HG03066 (cell line): ENCODE data around the gene HIRA.
"Not testable (repeated sequence)": the region's sequence is repeated elsewhere in the genome, so short reads cannot be mapped to it uniquely, and the experiment has no call there.

Experiments
- ATAC-seq: cut with Tn5 transposase; IDR thresholded peaks from one replicate; pipeline ENCODE4 v1.9.1; 2021; ENCODE audit warnings: low read depth; ENCODE audit not compliant: unreplicated experiment

The HIRA gene

DNA sequence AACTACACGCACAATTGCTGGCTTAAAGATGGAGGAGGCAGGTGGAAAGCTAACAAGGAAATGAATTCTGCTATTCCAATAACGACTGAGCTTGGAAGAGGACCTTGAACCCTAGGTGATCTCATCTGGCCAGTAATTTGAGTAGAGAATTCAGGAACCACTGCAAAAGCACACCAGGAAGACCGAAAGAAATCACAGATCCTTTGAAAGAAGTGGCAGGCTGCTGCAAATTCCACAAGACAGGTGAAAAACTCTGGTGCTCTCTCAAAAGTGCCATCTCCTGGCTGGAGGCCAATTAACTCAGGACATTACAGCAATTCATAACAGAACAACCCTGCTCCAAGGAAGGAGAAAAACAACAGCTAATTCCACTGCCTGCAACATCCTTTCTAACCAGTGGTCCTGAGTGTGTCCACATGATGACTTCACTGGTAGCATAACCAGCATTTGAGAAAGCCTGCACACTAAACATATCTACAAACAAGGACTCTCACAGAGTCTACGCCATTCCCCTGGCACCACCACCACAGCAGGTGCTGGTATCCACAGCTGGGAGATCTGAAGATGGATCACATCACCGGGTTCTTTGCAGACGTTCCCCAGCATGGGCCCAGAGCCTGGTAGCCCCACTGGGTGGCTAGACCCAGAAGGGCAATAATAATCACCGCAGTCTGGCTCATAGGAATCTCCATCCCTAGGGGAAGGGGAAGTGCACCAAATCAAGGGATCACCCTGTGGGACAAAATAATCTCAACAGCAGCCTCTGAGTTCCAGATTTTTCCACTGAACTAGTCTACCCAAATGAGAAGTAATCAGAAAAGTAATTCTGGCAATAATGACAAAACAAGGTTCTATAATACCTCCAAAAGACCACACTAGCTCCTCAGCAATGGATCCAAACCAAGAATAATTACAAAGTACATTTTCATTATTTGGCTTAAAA is 95.1 kb downstream of the HIRA start:
- ATAC-seq = no peak

DNA sequence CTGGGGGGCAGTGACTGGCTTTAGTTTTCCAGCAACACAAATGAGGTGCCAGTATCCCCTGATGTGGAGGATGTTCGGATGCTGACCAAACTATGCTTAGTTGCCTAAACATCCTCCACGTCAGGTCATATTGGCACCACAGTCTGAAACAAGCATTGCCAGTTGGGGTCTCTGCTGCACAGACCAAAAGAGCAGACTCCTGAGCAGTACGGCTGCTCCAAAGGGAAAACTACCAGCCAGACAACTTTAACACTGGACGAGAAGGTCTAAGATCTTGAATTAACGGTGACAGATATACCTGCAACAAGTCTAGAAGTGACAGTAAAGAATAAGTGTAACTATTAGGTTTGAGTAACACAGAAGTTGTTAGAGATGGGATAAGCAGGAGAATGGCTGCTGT is 99.6 kb downstream of the HIRA start:
- no peak for ATAC-seq

DNA sequence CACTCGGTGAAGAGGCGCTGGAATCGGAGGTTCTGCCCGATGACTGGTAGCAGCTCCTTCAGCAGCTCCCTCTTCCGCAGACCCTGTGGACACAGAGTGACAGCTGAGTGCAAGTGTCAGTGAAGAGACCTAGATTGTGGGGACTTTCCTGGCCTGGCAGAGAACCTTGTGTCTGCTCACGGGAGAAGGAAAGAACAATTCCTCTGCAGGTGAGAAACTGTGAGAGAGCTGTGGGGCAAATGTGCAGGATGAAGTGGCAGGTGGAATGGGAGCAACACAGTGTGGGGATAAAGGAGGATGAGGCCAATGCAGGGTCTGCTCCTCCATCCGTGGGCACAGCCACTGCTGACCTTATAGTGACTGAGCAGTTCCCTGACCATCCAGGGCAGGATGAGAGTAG is 100.1 kb downstream of the HIRA start:
- no peak for ATAC-seq

DNA sequence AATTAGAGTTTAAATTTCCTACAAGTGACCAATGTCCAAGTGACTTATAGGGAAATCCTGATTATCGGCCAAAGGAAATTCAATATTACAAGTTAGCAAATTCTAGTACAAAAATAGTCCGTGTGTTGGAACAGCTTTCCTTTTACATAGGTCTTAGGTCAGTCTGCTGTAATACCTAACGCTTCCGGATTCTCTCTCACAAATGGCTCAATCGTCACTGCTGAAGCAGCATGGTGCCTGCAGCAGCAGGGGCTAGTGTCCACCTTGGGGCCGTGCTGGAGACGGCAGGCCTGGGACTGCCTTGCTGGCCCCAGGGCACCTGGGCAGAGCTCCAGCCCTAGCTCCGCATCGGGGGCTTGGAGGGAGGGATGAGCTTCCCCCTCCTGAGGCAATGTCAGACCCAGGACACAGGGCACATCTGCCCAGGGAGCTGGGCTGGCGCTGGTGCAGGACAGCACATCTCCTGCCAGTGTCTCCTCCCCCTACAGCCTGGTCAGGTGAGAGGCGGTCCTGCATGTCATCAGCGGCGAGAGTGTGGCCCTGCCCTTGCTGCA is 100.6 kb downstream of the HIRA start:
- no peak for ATAC-seq

DNA sequence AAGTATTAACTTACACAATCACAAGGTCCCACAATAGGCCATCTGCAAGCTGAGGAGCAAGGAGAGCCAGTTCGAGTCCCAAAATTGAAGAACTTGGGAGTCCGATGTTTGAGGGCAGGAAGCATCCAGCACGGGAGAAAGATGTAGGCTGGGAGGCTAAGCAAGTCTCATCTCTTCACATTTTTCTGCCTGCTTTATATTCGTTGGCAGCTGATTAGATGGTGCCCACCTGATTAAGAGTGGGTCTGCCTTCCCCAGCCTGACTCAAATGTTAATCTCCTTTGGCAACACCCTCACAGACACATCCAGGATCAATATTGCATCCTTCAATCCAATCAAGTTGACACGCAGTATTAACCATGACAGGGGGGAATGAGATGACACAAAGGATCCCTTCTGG is 101.3 kb downstream of the HIRA start:
- not testable (repeated sequence) for ATAC-seq

DNA sequence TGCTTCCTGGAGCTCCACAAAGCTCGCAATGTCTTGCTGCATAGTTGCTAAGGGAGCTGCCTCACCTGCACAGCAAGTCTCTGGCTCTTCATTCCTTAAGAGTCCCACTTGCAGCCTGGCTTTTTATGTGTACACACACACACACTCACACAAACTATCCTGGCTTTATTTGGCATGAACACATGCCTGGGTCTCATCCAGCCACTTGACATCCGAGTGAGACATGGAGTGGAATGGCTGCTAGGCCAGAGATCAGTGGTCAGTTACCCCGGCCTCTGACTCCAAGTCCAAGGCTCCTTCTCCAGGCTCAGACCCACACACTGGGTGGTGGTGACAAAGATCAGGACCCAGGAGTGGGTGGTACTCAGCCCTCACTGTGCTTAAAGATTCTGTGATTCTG is 102.1 kb downstream of the HIRA start:
- no peak for ATAC-seq

DNA sequence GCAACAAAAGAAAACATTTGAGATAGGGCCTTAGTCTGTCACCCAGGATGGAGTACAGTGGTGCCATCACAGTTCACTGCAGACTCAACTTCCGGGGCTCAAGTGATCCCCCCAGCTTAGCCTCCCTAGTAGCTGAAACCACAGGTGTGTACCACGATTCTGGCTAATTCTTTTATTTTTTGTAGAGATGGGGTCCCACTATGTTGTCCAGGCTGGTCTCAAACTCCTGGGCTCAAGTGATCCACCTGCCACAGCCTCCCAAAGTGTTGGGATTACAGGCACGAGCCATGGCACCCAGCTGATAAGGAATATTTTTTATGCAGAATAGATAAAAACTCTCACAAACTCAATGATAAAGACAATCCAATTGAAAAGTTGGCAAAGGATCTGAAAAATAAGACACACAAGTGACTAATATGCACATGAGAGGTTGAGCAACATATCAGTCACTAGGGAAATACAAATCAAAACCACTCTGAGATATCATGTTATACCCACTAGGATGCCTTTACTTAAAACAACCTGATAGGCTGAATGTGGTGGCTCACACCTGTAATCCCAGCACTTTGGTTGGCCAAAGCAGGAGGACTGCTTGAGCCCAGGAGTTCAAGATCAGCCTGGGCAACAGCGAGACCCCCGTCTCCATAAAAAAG is 106.1 kb downstream of the HIRA start:
- no peak for ATAC-seq

DNA sequence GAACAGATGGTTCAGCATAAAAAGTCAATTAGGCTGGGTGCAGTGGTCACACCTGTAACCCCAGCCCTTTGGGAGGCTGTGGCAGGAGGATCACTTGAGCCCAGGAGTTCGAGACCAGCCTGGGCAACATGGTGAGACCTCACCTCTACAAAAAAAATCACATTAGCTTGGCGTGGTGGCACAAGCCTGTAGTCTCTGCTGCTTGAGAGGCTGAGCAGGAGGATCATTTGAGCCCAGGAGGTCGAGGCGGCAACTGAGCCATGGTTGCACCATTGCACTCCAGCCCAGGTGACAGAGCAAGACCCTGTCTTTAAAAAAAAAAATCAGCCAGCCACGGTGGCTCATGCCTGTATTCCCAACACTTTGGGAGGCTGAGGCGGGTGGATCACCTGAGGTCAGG is 108.1 kb downstream of the HIRA start:
- not testable (repeated sequence) for ATAC-seq

DNA sequence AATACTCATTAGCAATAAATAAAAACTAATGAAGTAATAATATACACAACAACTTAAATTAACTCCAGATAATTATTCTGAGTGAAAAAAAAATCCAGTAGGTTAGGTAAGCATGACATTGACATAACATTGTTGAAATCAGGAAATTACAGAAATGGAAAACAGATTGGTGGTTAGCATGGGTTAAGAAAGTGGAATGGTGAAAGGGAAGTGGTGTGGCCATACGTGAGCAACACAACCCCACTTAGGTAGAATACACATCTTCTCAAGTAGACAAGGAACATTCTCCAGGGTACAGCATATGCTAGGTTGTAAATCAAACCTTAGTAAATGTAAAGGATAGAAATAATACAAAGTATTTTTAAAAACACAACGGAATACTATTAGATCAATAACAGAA is 109.8 kb downstream of the HIRA start:
- no peak for ATAC-seq

DNA sequence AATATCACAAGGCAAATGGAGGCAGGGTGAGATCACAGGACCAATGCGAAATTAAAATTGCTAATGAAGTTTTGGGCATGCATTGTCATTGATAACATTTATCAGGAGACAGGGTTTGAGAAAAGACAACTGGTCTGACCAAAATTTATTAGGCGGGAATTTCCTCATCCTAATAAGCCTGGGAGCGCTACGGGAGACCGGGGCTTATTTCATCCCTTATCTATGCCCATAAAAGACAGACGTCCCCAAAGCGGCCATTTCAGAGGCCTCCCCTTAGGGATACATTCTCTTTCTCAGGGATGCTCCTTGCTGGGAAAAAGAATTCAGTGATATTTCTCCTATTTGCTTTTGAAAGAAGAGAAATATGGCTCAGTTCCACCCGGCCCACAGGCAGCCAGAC is 111.4 kb downstream of the HIRA start:
- not testable (repeated sequence) for ATAC-seq

DNA sequence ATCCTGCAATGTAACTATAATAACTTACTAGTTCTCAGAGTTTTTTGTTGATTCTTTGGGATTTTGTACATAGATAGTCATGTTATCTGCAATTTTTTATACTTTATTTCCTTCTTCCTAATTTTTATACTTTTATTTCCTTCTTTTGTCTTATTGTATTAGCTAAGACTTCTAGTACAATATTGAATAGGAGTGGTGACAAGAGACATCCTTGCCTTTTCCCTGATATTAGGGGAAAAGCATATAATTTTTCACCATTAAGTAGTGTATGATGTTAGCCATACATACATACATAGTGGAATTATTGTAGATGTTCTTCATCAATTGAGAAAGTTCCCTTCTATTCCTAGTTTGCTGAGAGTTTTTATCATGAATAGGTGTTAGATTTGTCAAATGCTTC is 112.3 kb downstream of the HIRA start:
- ATAC-seq = no peak

DNA sequence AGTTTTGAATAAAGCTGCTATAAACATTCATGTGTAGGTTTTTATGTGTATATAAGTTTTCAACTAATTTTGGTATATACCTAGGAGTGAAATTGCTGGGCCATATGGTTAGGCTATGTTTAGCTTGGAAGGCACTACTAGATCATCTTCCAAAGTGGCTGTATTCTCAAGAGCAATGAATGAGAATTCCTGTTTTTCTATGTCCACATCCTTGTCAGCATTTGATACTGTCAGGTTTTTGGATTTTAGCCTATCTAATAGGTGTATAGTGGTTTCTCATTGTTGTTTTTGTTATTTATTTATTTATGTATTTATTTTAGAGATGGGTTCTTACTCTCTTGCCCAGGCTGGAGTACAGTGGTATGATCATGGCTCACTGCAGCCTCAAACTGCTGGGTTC is 113.7 kb downstream of the HIRA start:
- no peak for ATAC-seq

DNA sequence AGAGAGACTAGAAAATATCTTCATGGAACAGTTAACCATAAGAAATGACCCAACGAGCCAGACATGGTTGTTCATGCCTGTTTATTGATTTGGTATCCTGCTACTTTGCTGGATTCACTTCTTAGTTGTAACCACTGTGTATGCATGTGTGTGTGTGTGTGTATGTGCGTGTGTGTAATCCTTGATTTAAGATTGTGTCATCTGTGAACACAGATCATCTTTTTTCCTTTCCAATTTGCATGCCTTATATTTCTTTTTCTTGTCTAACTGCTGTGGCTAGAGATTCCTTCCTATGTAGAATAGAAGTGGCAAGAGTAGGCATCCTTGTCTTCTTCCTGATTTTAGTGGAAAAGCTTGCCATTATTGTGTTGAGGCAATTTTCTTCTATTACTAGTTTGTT is 123.7 kb downstream of the HIRA start:
- no peak for ATAC-seq

DNA sequence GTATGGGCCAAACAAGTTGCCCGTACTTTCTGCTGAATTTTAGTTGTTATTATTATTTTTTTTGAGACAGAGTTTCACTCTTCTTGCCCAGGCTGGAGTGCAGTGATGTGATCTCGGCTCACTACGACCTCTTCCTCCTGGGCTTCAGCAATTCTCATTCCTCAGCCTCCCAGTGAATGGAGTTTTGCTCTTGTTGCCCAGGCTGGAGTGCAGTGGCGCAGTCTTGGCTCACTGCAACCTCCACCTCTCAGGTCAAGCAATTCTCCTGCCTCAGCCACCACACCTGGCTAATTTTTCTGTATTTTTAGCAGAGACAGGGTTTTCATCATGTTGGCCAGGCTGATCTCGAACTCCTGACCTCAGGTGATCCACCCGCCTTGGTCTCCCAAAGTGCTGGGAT is 125.0 kb downstream of the HIRA start:
- not testable (repeated sequence) for ATAC-seq

DNA sequence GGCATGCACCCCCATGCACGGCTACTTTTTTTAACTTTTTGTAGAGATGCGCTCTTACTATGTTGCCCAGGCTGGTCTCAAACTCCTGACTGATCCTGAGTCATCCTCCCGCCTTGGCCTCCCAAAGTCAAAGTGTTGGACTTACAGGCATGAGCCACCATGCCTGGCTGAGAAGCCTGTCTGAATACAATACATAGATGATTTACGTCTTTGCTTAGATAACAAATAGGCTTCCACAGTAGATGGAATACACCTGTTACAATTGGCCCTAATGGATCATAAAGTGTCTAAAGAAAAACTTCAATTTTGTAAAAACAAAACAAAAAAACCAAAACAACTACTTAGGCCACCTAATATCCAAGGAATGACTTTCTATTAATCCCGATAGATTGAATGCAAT is 127.0 kb downstream of the HIRA start:
- no peak for ATAC-seq

DNA sequence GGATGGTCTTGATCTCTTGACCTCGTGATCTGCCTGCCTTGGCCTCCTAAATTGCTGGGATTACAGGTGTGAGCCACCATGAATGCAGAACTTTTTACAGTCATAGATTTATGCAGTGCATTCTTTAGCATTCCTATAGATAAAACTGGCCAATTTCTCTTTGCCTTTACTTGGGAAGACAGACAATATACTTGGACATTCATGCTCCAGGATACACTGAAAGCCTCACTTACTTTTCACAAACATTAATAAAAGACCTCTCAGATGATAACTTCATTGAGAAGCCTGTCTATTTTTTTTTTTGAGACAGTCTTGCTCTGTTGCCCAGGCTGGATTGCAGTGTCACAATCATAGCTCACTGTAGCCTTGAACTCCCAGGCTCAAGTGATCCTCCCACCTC is 127.7 kb downstream of the HIRA start:
- ATAC-seq = no peak

DNA sequence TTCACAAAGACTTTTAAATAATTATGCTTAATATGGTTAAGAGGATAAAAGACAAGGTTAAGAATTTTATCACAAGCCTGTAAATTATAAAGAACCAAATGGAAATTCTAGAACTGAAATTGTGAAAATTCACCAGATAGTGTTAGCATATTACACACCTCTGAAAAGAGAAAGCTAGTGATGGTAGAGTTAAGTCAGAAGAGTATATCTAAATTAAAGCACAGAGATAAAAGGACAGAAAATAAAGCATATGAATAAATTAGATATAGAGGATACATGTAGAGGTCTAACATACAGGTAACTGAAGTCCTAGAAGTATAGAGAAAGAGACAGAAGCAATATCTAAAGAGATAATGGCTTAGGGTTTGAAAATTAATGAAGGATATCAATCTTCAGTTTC is 135.8 kb downstream of the HIRA start:
- no peak for ATAC-seq

DNA sequence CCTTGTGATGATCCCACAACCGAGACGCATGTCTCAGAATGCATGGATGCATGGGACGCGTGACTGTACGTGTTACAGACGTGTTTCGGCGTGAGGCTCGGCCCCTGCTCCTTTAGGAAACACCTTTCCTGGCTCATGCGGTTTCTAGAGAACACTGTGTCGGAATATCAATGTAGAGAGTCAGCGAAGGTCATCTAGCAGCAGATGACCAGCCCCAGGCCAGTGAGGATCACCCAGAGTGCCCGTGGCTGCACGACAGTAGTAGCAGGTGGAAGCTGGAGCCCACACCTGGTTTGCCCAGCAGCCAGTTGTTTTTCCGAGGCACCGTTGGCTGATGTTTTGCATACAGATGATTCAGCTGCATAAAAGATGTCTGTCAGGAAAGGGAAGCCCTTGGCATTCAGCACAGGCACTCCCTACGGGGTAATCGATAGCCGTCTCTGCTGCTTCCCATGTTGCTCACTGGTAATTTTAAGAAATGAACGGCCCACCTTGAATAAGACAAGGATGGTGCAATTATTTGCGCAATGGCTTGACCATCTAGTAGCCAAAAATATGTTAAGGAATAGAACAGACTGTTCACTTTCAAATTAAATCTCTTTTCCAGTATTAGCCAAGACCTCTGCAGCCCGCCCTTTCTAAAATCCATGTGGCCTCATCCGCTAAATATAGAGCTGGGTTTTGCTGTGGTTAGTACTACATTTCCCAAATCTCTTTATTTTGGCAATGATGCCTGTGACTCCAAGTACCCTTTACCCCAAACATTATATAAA is 138.9 kb downstream of the HIRA start:
- no peak for ATAC-seq

DNA sequence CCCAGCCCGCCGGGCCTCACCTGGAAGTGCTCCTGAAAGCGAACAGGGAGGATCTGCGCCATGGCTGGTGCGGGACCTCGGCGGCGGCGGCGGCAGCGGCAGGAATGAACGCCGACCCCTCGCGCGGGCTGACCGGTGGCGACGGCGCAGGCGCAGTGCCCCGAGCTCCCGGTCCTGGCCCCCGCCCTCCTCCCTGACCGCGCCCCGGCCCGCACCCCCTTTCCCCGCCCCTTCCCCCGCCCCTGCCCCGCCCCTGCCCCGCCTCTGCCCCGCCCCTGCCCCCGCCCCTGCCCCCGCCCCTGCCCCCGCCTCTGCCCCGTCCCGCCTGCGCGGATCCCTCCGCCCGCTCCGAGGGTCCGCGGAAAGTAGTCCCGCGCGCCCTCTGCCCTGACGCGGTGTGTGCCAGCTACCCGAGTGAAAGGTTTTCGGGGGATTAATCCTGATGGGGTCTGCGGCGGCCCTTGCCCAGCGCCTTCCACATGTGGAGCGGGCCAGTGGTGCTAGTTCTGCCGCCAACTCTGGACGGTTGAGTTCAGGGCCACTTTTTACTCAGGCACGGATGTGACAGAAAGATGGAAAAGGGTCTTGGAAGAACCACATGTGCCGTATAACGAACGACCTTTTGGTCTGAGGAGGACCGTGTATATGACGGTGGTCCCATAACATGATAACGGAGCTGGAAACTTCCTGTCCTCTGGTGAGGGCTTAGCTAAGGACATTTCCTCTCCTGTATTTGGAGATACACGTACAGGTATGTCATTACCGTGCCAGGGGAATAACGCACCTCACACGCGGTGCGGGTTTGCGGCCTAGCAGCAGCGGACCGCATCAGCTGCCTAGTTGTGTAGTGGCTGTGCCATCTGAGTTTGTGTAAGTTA is 139.7 kb downstream of the HIRA start, which contains the start of gene CLTCL1:
Gene CLTCL1 (minus strand): TSS at position 140 of the 878 bp plus-strand sequence. CDS start 78 bp downstream, at position 62.
- ATAC-seq = no peak

DNA sequence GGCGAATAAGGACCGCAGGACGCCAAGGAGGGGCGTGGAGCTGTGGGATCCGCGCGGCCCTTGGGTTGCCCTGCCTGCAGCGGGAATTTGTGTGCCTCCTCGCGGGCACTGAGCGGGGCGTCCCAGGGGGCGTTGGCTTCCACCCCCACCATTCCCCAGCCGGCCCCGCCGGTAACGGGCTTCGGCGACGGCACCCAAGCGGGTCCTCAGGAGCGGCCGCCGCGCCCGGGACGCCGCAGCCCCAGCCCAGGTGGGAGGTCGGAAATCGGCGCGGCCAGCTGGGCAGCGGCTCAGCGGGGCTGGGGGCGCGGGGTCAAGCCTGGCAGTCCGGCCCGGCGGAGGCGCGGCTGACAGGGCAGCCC is 140.3 kb downstream of the HIRA start:
- ATAC-seq = no peak
